ENCODE measurements around the gene ROR1. TPM values are rescaled to one million over a fixed set of nuclear protein-coding genes. Genes with fewer than 3 reads are reported as not detected.
A peak's percentile ranks its signal among the peaks of the same experiment; 100 is the strongest.

Gene ROR1
- total and polyA plus RNA-seq, 2 of the 4 experiments (the other 2 are of a cell fraction) = 4.4 to 10.0 TPM

DNA sequence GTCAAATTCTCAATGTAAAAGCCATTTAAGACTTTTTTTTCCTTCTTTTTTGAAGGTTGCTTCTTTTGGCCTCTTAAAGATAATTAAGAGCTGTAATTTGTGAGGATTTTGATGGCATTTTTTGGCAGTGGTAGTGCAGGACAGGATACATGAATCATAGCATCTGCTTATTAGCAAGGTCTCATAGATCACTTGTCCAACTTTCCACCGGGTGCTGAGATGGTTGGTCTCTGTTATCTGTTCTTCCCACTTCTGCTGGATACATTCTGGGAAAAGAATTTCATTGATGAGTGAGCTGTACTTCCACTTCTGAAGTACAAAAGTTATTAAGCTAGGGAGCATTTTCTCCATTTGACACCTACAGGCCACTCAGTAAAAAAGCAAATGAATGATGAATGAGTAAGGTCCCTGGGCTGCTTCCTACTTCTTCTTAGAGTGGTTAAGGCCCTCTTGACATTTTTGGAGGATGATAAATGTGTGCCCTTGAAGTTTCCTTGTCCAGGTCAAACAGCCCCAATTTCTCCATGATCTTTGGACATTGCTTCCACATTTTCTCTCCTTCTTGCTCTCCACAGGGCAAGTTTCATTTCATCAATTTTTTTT, 100.6 kb downstream of the ROR1 start:
- in situ Hi-C loops (cut with MboI; ENCODE audit: low sequenced_read_pairs) = no loop called here
- CTCF ChIA-PET = no interaction called here
- peak; percentile 12 for DNase-seq

More for the DNA sequence above, 100.6 kb downstream of the ROR1 start:
- Histone ChIP-seq H2AFZ (replicated peaks; ENCODE audit: low read length, poor library complexity) (no peak overlapping the region), H3K27me3 (ENCODE audit: control insufficient read depth, insufficient read depth, low read length) (no peaks in the 10 kb centered on the region; the same call in 1 of the 2 replicates), H4K91ac (ENCODE audit: insufficient read depth, low read depth, low read length) (no peak overlapping the region), H3K9me1 (ENCODE audit: insufficient read depth, low read length) (peaks cover 8% of the 10 kb centered on the region), H4K20me1 (ENCODE audit: insufficient read depth, low read length) (no peaks in the 10 kb centered on the region; the same call in 1 of the 2 replicates), H2AK5ac (ENCODE audit: low read depth, low read length) (peak overlapping the region; percentile 27; the same call in 1 of the 2 replicates), H3K56ac (ENCODE audit: extremely low read depth, insufficient read depth, low read length) (no peak overlapping the region), H2BK15ac (ENCODE audit: low read depth, low read length) (peak overlapping the region; percentile 23; the same call in 1 of the 3 replicates), H3K4me3 (ENCODE audit: insufficient read depth, low read depth, low read length) (no peak overlapping the region), H3K9ac (ENCODE audit: low read depth, low read length) (no peak overlapping the region), H3K23ac (ENCODE audit: low read depth, low read length) (no peak overlapping the region), H2BK120ac (ENCODE audit: low read depth, low read length) (no peak overlapping the region), H3K79me1 (ENCODE audit: low read depth in 1 of 2, low read length in 2 of 2) (peaks cover 0 to 7% of the 10 kb centered on the region in 2 experiments; a peak in 2 of 4 replicates), H2AK9ac (replicated peaks; ENCODE audit: low read depth, low read length, poor library complexity) (no peak overlapping the region), H3K4me1 (ENCODE audit: control insufficient read depth, insufficient read depth, low read length) (peaks cover 24% of the 10 kb centered on the region), H3K27ac (ENCODE audit: insufficient read depth, low read length) (no peak overlapping the region), H3K4me2 (ENCODE audit: low read depth, low read length) (no peak overlapping the region), H3K14ac (replicated peaks; ENCODE audit: low read depth, low read length) (no peak overlapping the region), H4K5ac (ENCODE audit: low read depth, low read length) (no peak overlapping the region), H3K36me3 (ENCODE audit: control insufficient read depth, insufficient read depth, low read length) (no peaks in the 10 kb centered on the region), H2BK5ac (ENCODE audit: low read depth, low read length, poor library complexity, severe bottlenecking) (no peak overlapping the region), H4K8ac (ENCODE audit: low read depth in 2 of 2, low read length in 2 of 2) (no peak overlapping the region), H3K18ac (ENCODE audit: low read depth, low read length) (no peak overlapping the region), H3K9me3 (ENCODE audit: control insufficient read depth, insufficient read depth, low read length) (no peaks in the 10 kb centered on the region), H2BK20ac (ENCODE audit: low read depth, low read length) (no peak overlapping the region), H3K4ac (ENCODE audit: low read depth, low read length) (no peak overlapping the region)
- TF ChIP-seq RAD21 (IDR thresholded peaks at IDR 0.05; ENCODE audit: low read length) (no peak), MAZ (IDR thresholded peaks at IDR 0.05; ENCODE audit: borderline replicate concordance, low read depth, low read length) (no peak), MXI1 (IDR thresholded peaks at IDR 0.05; ENCODE audit: borderline replicate concordance, low read depth, low read length) (no peak), FOS (IDR thresholded peaks at IDR 0.05; ENCODE audit: low read depth, low read length) (no peak), MAFK (IDR thresholded peaks at IDR 0.05; ENCODE audit: low read depth, low read length) (no peak), BHLHE40 (IDR thresholded peaks at IDR 0.05; ENCODE audit: low read depth, low read length) (no peak), NFE2L2 (IDR thresholded peaks at IDR 0.05; ENCODE audit: low read depth, low read length) (no peak), SMC3 (IDR thresholded peaks at IDR 0.05; ENCODE audit: low read depth, low read length) (no peak), CHD1 (IDR thresholded peaks at IDR 0.05; ENCODE audit: low read depth, low read length) (no peak), RCOR1 (IDR thresholded peaks at IDR 0.05; ENCODE audit: insufficient replicate concordance, low read length) (no peak)
- TF ChIP-seq, protein P1, sequence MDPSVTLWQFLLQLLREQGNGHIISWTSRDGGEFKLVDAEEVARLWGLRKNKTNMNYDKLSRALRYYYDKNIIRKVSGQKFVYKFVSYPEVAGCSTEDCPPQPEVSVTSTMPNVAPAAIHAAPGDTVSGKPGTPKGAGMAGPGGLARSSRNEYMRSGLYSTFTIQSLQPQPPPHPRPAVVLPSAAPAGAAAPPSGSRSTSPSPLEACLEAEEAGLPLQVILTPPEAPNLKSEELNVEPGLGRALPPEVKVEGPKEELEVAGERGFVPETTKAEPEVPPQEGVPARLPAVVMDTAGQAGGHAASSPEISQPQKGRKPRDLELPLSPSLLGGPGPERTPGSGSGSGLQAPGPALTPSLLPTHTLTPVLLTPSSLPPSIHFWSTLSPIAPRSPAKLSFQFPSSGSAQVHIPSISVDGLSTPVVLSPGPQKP (IDR thresholded peaks at IDR 0.05; ENCODE audit: borderline replicate concordance, low read depth, low read length) = no peak
- TF ChIP-seq, protein P2, sequence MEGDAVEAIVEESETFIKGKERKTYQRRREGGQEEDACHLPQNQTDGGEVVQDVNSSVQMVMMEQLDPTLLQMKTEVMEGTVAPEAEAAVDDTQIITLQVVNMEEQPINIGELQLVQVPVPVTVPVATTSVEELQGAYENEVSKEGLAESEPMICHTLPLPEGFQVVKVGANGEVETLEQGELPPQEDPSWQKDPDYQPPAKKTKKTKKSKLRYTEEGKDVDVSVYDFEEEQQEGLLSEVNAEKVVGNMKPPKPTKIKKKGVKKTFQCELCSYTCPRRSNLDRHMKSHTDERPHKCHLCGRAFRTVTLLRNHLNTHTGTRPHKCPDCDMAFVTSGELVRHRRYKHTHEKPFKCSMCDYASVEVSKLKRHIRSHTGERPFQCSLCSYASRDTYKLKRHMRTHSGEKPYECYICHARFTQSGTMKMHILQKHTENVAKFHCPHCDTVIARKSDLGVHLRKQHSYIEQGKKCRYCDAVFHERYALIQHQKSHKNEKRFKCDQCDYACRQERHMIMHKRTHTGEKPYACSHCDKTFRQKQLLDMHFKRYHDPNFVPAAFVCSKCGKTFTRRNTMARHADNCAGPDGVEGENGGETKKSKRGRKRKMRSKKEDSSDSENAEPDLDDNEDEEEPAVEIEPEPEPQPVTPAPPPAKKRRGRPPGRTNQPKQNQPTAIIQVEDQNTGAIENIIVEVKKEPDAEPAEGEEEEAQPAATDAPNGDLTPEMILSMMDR (conservative IDR thresholded peaks at IDR 0.05; ENCODE audit: low read depth, low read length) = no peak
- TF ChIP-seq, protein P3, sequence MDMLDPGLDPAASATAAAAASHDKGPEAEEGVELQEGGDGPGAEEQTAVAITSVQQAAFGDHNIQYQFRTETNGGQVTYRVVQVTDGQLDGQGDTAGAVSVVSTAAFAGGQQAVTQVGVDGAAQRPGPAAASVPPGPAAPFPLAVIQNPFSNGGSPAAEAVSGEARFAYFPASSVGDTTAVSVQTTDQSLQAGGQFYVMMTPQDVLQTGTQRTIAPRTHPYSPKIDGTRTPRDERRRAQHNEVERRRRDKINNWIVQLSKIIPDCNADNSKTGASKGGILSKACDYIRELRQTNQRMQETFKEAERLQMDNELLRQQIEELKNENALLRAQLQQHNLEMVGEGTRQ (IDR thresholded peaks at IDR 0.05; ENCODE audit: low read depth, low read length) = no peak
- no CpG with 5 or more reads among the region's 1 CpG for WGBS, 2 experiments (ENCODE audit: extremely low coverage in 2 of 2, insufficient read length in 1 of 2)
- intact Hi-C loops (cut with micrococcal nuclease) = no loop called here
- ATAC-seq (ENCODE audit: low read depth) = no peak
- dilution Hi-C loops (cut with HindIII; ENCODE audit: low sequenced_read_pairs, unreplicated experiment) = no loop called here
- POLR2A ChIA-PET (ENCODE audit: unreplicated experiment) = no interaction called here
- no TSS peak for BruUV-seq (replicated peaks)
